GM10266 (cell line): ENCODE data around the gene MMUT.
"Not testable (repeated sequence)": the region's sequence is repeated elsewhere in the genome, so short reads cannot be mapped to it uniquely, and the experiment has no call there.

ENCODE experiments used
- DNase-seq: peaks from one replicate; pipeline ENCODE4 v3.0.0; 2012; ENCODE audit errors: extremely low spot score
- TF ChIP-seq, protein P1 (sequence below): IDR thresholded peaks from 2 replicates; pipeline ENCODE4 v1.5.1; 2012; ENCODE audit warnings: mild to moderate bottlenecking, low read depth; ENCODE audit not compliant: control insufficient read depth, insufficient read depth; ENCODE audit errors: missing control alignments

Gene MMUT

DNA sequence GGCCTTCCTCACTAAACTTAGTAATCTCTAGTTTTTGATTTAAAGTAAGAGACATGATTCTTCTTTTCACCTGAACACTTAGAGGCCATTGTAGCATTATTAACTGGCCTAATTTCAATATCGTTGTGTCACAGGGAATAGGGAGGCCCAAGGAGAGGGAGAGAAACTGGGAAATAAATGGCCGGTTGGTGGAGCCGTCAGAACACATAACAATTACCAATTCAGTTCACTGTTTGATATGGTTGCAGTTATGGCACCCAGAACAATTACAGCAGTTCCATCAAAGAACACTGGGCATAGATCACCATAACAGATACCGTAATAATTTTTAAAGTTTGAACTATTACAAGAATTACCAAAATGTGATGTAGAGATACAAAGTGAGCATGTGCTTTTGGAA is 27.6 kb upstream of the MMUT start:
- TF ChIP-seq, protein P1, sequence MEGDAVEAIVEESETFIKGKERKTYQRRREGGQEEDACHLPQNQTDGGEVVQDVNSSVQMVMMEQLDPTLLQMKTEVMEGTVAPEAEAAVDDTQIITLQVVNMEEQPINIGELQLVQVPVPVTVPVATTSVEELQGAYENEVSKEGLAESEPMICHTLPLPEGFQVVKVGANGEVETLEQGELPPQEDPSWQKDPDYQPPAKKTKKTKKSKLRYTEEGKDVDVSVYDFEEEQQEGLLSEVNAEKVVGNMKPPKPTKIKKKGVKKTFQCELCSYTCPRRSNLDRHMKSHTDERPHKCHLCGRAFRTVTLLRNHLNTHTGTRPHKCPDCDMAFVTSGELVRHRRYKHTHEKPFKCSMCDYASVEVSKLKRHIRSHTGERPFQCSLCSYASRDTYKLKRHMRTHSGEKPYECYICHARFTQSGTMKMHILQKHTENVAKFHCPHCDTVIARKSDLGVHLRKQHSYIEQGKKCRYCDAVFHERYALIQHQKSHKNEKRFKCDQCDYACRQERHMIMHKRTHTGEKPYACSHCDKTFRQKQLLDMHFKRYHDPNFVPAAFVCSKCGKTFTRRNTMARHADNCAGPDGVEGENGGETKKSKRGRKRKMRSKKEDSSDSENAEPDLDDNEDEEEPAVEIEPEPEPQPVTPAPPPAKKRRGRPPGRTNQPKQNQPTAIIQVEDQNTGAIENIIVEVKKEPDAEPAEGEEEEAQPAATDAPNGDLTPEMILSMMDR: no peak
- DNase-seq: no peak

DNA sequence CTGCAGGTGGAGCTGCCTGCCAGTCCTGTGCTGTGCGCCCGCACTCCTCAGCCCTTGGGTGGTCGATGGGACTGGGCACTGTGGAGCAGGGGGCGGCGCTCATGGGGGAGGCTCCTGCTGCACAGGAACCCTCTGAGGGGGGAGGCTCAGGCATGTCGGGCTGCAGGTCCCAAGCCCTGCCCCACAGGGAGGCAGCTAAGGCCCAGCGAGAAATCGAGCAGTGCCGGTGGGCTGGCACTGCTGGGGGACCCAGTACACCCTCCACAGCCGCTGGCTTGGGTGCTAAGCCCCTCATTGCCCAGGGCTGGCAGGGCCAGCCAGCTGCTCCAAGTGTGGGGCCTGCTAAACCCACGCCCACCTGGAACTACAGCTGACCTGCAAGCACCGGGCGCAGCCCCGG is 20.3 kb upstream of the MMUT start:
- not testable (repeated sequence) for DNase-seq

DNA sequence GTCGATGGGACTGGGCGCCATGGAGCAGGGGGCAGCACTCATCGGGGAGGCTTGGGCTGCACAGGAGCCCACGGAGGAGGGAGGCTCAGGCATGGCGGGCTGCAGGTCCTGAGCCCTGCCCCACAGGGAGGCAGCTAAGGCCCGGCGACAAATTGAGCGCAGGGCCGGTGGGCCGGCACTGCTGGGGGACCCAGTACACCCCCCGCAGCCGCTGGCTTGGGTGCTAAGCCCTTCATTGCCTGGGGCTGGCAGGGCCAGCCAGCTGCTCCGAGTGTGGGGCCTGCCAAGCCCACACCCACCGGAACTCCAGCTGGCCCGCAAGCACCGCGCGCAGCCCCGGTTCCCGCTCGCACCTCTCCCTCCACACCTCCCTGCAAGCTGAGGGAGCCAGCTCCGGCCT is 18.8 kb upstream of the MMUT start:
- DNase-seq: not testable (repeated sequence)

DNA sequence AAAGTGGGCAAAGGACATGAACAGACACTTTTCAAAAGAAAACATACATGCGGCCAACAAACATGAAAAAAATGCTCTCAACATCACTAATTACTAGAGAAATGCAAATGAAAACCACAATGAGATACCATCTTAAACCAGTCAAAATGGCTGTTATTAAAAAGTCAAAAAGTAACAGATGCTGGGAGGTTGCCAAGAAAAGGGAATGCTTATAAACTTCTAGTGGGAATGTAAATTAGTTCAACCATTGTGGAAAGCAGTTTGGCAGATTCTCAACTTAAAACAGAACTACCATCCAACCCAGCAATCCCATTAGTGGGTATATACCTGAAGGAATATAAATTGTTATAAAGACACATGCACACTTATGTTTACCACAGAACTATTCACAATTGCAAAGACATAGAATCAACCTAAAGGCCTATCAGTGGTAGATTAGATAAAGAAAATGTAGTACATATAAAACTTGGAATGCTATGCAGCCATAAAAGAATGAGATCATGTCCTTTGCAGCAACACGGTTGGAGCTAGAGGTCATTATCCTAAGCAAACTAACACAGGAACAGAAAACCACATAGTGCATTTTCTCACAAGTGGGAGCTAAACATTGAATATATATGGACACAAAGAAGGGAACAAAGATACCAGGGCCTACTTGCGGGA is 16.4 kb upstream of the MMUT start:
- DNase-seq: no peak
- TF ChIP-seq, protein P1: no peak

DNA sequence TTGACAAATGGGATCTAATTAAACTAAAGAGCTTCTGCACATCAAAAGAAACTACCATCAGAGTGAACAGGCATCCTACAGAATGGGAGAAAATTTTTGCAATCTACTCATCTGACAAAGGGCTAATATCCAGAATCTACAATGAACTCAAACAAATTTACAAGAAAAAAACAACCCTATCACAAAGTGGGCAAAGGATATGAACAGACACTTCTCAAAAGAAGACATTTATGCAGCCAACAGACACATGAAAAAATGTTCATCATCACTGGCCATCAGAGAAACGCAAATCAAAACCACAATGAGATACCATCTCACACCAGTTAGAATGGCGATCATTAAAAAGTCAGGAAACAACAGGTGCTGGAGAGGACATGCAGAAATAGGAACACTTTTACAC is 13.5 kb upstream of the MMUT start:
- DNase-seq: not testable (repeated sequence)

DNA sequence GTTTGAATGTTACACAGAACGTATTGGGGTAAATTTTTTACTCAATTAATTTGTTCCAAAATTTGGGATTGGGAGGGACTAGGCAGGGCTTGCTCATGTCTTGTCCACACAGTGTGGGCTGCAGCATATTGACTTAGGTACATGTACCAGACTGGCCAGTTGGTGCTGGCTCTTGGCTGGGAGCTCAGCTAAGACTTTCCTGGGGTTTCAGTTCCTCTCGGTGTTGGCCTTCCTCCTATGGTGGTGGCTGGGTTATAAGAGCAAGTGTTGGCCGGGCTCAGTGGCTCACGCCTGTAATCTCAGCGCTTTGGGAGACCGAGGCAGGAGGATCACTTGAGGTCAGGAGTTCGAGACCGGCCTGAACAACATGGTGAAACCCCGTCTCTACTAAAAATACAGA is 5.0 kb upstream of the MMUT start:
- TF ChIP-seq, protein P1: no peak
- DNase-seq: no peak

DNA sequence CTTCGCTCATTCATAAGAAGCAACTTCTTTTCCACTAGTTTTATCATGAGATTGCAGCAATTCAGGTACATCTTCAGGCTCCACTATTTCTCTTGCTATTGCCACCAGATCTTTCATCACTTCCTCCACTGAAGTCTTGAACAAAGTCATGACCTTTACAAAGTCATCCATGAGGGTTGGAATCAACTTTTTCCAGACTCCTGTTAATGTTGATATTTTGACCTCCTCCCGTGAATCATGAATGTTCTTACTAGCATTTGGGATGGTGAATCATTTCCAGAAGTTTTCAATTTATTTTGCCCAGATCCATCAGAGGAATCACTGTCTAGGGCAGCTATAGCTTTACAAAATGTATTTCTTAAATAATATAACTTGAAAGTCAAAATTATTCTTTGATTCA is 1.6 kb upstream of the MMUT start:
- TF ChIP-seq, protein P1: no peak

DNA sequence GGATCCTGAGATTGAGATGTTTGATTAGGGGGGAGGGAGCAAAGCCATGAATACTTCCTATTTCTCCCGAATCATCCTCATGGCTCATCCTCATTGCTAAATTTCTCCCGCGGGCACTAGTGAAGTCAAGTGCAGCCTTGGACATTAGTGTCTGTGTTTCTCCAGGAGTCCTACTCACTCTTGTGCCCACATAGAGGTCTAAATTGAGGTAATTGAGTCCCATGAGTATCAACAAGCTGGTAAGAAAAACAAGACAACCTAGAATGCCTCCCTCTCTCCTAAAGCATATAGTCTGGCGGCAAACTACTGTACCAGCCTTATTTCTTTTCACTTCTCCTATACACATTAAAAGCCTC is 537 bp upstream of the MMUT start:
- no peak for DNase-seq
- TF ChIP-seq, protein P1: no peak

More for the DNA sequence above, 1.6 kb upstream of the MMUT start:
- no peak for DNase-seq

DNA sequence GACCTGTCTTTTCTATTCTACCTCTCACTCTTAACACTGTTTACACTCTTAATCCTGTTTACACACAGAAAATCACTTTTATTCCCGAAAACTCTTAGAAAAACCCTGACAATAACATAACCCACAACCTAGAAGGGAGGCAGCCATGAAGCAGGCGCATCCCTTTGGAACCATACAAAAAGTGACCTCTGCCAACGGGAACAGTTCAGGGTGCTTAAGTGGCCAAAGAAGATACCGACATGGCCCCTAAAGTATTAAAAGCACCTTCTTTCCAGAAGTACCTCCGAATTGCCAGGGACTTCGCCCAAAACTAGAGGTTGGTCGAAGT is 490 bp downstream of the MMUT start:
- TF ChIP-seq, protein P1: no peak
- DNase-seq: no peak
